Neuronal stem cell (in vitro differentiated cells): Measurements from ENCODE around the gene ABLIM2.
"Not testable (repeated sequence)": the region's sequence is repeated elsewhere in the genome, so short reads cannot be mapped to it uniquely, and the experiment has no call there.

ENCODE experiments used
- DNase-seq: peaks from one replicate; pipeline ENCODE4 v3.0.0-alpha.2; 2013; ENCODE audit warnings: low spot score
- H2AFZ ChIP-seq: one replicate; pipeline ENCODE4 v1.6.1; 2013; ENCODE audit warnings: mild to moderate bottlenecking, low read length, inconsistent platforms
- H2AK5ac ChIP-seq: 2 replicates; pipeline ENCODE4 v1.6.1; 2013; ENCODE audit warnings: low read depth, mild to moderate bottlenecking, inconsistent platforms, low read length, moderate library complexity, mixed read lengths
- H2BK120ac ChIP-seq: 2 replicates; pipeline ENCODE4 v1.6.1; 2013; ENCODE audit warnings: low read depth, mild to moderate bottlenecking, inconsistent platforms, low read length, moderate library complexity, mixed read lengths
- H2BK12ac ChIP-seq: one replicate; pipeline ENCODE4 v1.6.1; 2013; ENCODE audit warnings: low read length, inconsistent platforms
- H2BK15ac ChIP-seq: 2 replicates; pipeline ENCODE4 v1.6.1; 2013; ENCODE audit warnings: mild to moderate bottlenecking, low read length, inconsistent platforms, mixed read lengths
- H2BK5ac ChIP-seq: one replicate; pipeline ENCODE4 v1.6.1; 2013; ENCODE audit warnings: inconsistent platforms, mild to moderate bottlenecking, low read length, moderate library complexity
- H3K14ac ChIP-seq: one replicate; pipeline ENCODE4 v1.6.1; 2013; ENCODE audit warnings: low read length, inconsistent platforms
- H3K18ac ChIP-seq: 2 replicates; pipeline ENCODE4 v1.6.1; 2013; ENCODE audit warnings: low read length, inconsistent platforms
- H3K23ac ChIP-seq: 2 replicates; pipeline ENCODE4 v1.6.1; 2013; ENCODE audit warnings: low read depth, mild to moderate bottlenecking, mixed read lengths, low read length, inconsistent platforms; ENCODE audit not compliant: poor library complexity
- H3K27ac ChIP-seq: replicated peaks from 3 replicates; pipeline ENCODE4 v1.5.1; 2013; ENCODE audit warnings: low read length, inconsistent platforms
- H3K27me3 ChIP-seq, 3 experiments: 2 replicates each; pipeline ENCODE4 v1.6.1; 2013; ENCODE audit warnings: low read length in 3 of 3, mild to moderate bottlenecking in 2 of 3, inconsistent platforms in 1 of 3, low read depth in 1 of 3, mixed read lengths in 1 of 3, moderate library complexity in 1 of 3; ENCODE audit not compliant: control insufficient read depth in 3 of 3, insufficient read depth in 3 of 3
- H3K36me3 ChIP-seq, 2 donors: replicated peaks in 1 of 2; 2 replicates each; pipeline ENCODE4 v1.6.1; 2013; ENCODE audit warnings: low read length in 2 of 2; ENCODE audit not compliant: control insufficient read depth in 2 of 2, insufficient read depth in 2 of 2
- H3K4ac ChIP-seq: 2 replicates; pipeline ENCODE4 v1.6.1; 2013; ENCODE audit warnings: inconsistent platforms, mild to moderate bottlenecking, low read length, moderate library complexity
- H3K4me1 ChIP-seq, 2 donors: 1 replicate in 1 of 2; 2 replicates in 1 of 2; pipeline ENCODE4 v1.6.1; 2013; ENCODE audit warnings: low read length in 2 of 2, low read depth in 1 of 2; ENCODE audit not compliant: control insufficient read depth in 2 of 2, insufficient read depth in 1 of 2
- H3K4me2 ChIP-seq: one replicate; pipeline ENCODE4 v1.6.1; 2013; ENCODE audit warnings: mild to moderate bottlenecking, low read length, inconsistent platforms; ENCODE audit not compliant: insufficient read depth, poor library complexity, severe bottlenecking
- H3K4me3 ChIP-seq, 2 donors: 2 replicates each; pipeline ENCODE4 v1.5.1; 2013; ENCODE audit warnings: low read length in 2 of 2, mild to moderate bottlenecking in 2 of 2, inconsistent platforms in 1 of 2, moderate library complexity in 1 of 2
- H3K79me1 ChIP-seq: one replicate; pipeline ENCODE4 v1.6.1; 2013; ENCODE audit warnings: low read depth, mild to moderate bottlenecking, inconsistent platforms, low read length, moderate library complexity
- H3K9ac ChIP-seq: one replicate; pipeline ENCODE4 v1.6.1; 2013; ENCODE audit warnings: mild to moderate bottlenecking, low read depth, low read length, inconsistent platforms; ENCODE audit not compliant: poor library complexity
- H3K9me3 ChIP-seq, 2 donors: replicated peaks in 1 of 2; 2 replicates each; pipeline versions ENCODE3 to v1.6.1; 2013; ENCODE audit warnings: low read length in 2 of 2, mild to moderate bottlenecking in 2 of 2, inconsistent platforms in 1 of 2, low read depth in 1 of 2, mixed read lengths in 1 of 2, moderate library complexity in 1 of 2; ENCODE audit not compliant: control insufficient read depth in 2 of 2, insufficient read depth in 1 of 2
- H4K8ac ChIP-seq: one replicate; pipeline ENCODE4 v1.6.1; 2013; ENCODE audit warnings: low read depth, mild to moderate bottlenecking, inconsistent platforms, low read length, moderate library complexity
- H4K91ac ChIP-seq: one replicate; pipeline ENCODE4 v1.6.1; 2013; ENCODE audit warnings: low read length, low read depth, mild to moderate bottlenecking, inconsistent platforms; ENCODE audit not compliant: poor library complexity
- WGBS, 2 donors: extraction: QIAGEN DNeasy Blood & Tissue Kit; methylation state at CpG; one replicate each; pipeline ENCODE4 v1.1.7; 2013; ENCODE audit warnings: missing lambda C conversion rate in 2 of 2, mixed read lengths in 1 of 2; ENCODE audit not compliant: insufficient read length in 2 of 2, insufficient replicate concordance in 1 of 2; ENCODE audit errors: extremely low coverage in 2 of 2; 5-methylcytosine and 5-hydroxymethylcytosine counted together
- small RNA-seq: library from polyadenylated mRNA; stranded (forward); fragments of <200 nt; extraction: miRNeasy Mini kit (QIAGEN cat#:217004); gene quantifications from one replicate; pipeline ENCODE3, GENCODE V24; 2013; ENCODE audit not compliant: insufficient read depth

The ABLIM2 gene

DNA sequence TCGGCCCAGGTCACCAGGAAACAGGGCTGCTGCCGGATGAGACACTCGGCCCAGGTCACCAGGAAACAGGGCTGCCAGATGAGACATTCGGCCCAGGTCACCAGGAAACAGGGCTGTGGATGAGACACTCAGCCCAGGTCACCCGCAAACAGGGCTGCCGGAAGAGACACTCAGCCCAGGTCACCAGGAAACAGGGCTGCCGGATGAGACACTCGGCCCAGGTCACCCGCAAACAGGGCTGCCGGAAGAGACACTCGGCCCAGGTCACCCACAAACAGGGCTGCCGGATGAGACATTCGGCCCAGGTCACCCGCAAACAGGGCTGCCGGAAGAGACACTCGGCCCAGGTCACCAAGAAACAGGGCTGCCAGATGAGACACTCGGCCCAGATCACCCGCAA is 240.4 kb downstream of the ABLIM2 start:
- not testable (repeated sequence) for H3K23ac ChIP-seq, H3K4me3 ChIP-seq, H2BK120ac ChIP-seq, H2BK5ac ChIP-seq, H3K9me3 ChIP-seq, DNase-seq, H2AFZ ChIP-seq, H4K8ac ChIP-seq, H3K4ac ChIP-seq, H3K14ac ChIP-seq, H3K4me2 ChIP-seq, H4K91ac ChIP-seq, H3K4me1 ChIP-seq, H3K27ac ChIP-seq, H2BK15ac ChIP-seq, H3K36me3 ChIP-seq, H2BK12ac ChIP-seq, H3K27me3 ChIP-seq, H2AK5ac ChIP-seq, H3K79me1 ChIP-seq, H3K9ac ChIP-seq
- WGBS, 2 donors: no CpG with 5 or more reads among the region's 18 CpGs
- peak overlapping the region; percentile 51 for H3K18ac ChIP-seq

DNA sequence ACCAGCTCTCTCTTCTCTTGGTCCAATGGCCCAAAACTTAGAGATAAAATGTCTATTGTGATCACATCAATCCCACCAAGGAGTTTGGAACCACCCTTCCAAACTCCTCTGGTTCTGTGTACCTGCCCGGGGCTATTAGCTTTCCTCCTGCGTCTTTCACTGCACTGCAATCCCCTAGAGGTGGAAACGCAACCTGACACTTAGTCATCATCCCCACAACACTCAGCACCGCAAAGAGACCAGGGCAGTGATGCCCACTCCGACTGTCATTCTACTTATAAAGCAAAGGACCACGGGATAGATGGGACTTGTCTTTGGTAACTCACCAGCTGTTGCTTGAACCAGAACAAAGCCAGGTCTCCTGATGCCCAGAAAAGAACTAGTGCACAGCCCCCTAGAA is 240.9 kb downstream of the ABLIM2 start:
- Histone ChIP-seq H2BK5ac (no peak overlapping the region), H2BK15ac (no peak overlapping the region), H3K27ac (no peak overlapping the region), H4K8ac (no peak overlapping the region), H3K4me1 (peaks cover 0 to 4% of the 10 kb centered on the region in 2 donors), H3K79me1 (no peaks in the 10 kb centered on the region), H3K9ac (no peak overlapping the region), H3K14ac (no peak overlapping the region), H2AK5ac (no peak overlapping the region), H4K91ac (no peak overlapping the region), H3K18ac (no peak overlapping the region), H3K4ac (no peak overlapping the region), H2BK120ac (no peak overlapping the region), H2AFZ (no peak overlapping the region), H3K9me3 (no peaks in the 10 kb centered on the region), H3K23ac (no peak overlapping the region), H3K27me3 (no peaks in the 10 kb centered on the region), H3K36me3 (no peaks in the 10 kb centered on the region), H2BK12ac (no peak overlapping the region), H3K4me3 (no peak overlapping the region), H3K4me2 (no peak overlapping the region)
- no CpG with 5 or more reads among the region's 6 CpGs for WGBS, 2 donors
- no peak for DNase-seq

DNA sequence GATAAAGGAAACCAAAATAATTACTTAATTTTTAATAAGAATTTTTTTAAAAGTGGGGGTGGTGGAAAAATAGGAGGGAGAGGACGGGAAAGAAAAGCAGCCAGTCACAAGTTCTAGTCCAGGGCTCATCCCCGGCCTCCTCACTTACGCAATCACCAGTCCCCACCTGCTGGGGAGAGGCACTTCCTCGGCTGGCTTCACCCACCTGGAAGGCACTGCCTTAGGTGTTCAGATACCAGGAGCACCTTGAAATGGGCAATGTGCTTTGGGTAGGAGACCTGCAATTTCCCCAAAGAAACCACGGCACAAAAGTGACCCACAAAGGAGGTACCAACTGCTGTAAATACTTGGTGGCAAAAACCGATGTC is 242.8 kb downstream of the ABLIM2 start:
- H3K4me1 ChIP-seq: peaks cover 6 to 10% of the 10 kb centered on the region in 2 donors
- no peak overlapping the region for H2BK120ac ChIP-seq
- no peak overlapping the region for H3K23ac ChIP-seq
- no peaks in the 10 kb centered on the region for H3K79me1 ChIP-seq
- no peak overlapping the region for H2BK15ac ChIP-seq
- no peak overlapping the region for H2BK5ac ChIP-seq
- H4K91ac ChIP-seq: no peak overlapping the region
- no peak overlapping the region for H4K8ac ChIP-seq
- H2AFZ ChIP-seq: no peak overlapping the region
- no peak overlapping the region for H3K4me2 ChIP-seq
- WGBS, 2 donors: no CpG with 5 or more reads among the region's 6 CpGs
- H3K27me3 ChIP-seq: no peaks in the 10 kb centered on the region
- H3K18ac ChIP-seq: no peak overlapping the region
- no peak overlapping the region for H3K4me3 ChIP-seq
- no peak overlapping the region for H2AK5ac ChIP-seq
- no peak for DNase-seq
- no peak overlapping the region for H3K4ac ChIP-seq
- no peak overlapping the region for H3K9ac ChIP-seq
- H2BK12ac ChIP-seq: no peak overlapping the region
- no peaks in the 10 kb centered on the region for H3K9me3 ChIP-seq
- no peaks in the 10 kb centered on the region for H3K36me3 ChIP-seq
- H3K14ac ChIP-seq: no peak overlapping the region
- no peak overlapping the region for H3K27ac ChIP-seq

Small RNA genes within 50 kb of the gene (small RNA-seq; reads per million reads assigned to genes)
- gene MIR95: 14.2 reads per million, percentile 70 among the genes with 10 or more reads in this experiment
